ENCODE results near the gene EPHA2.

Gene EPHA2

GRCh38 chr1:16149146-16149545 is 6.7 kb downstream of the EPHA2 start:
- DNase-seq = no peak

- DNase-seq = no peak
Measured at GRCh38 chr1:16148329-16149092, 7.4 kb downstream of the EPHA2 start.

- DNase-seq = no peak
Measured at GRCh38 chr1:16147156-16147926, 8.5 kb downstream of the EPHA2 start.

GRCh38 chr1:16146279-16147155 is 9.4 kb downstream of the EPHA2 start:
- DNase-seq = no peak

GRCh38 chr1:16145662-16146278 is 10.1 kb downstream of the EPHA2 start:
- no peak for DNase-seq

- DNase-seq = peak; percentile 45
Measured at GRCh38 chr1:16145030-16145661, 10.7 kb downstream of the EPHA2 start.

GRCh38 chr1:16144325-16145029 is 11.4 kb downstream of the EPHA2 start:
- DNase-seq = no peak

- no peak for DNase-seq
Measured at GRCh38 chr1:16143566-16144324, 12.1 kb downstream of the EPHA2 start.

- DNase-seq = no peak
Measured at GRCh38 chr1:16143005-16143565, 12.8 kb downstream of the EPHA2 start.

GRCh38 chr1:16142383-16142995 is 13.4 kb downstream of the EPHA2 start:
- DNase-seq = no peak

GRCh38 chr1:16141573-16142336 is 14.1 kb downstream of the EPHA2 start:
- DNase-seq = no peak

GRCh38 chr1:16140068-16140596 is 15.7 kb downstream of the EPHA2 start:
- no peak for DNase-seq

- no peak for DNase-seq
Measured at GRCh38 chr1:16139473-16139962, 16.4 kb downstream of the EPHA2 start.

GRCh38 chr1:16138772-16139221 is 17.1 kb downstream of the EPHA2 start:
- no peak for DNase-seq

- DNase-seq = no peak
Measured at GRCh38 chr1:16137890-16138467, 17.9 kb downstream of the EPHA2 start.

- DNase-seq = no peak
Measured at GRCh38 chr1:16135501-16135900, 20.4 kb downstream of the EPHA2 start.

GRCh38 chr1:16134906-16135305 is 21.0 kb downstream of the EPHA2 start:
- DNase-seq = no peak

- no peak for DNase-seq
Measured at GRCh38 chr1:16134066-16134801, 21.6 kb downstream of the EPHA2 start.
